C4-2B (cell line): ENCODE data around the gene ANKS1B.
A peak's percentile ranks its signal among the peaks of the same experiment; 100 is the strongest.

Experiments
- H3K27ac ChIP-seq: fragments of 450-650 bp; 2 replicates; pipeline ENCODE4 v1.5.1; 2017
- CTCF ChIP-seq: fragments of 450-650 bp; conservative IDR thresholded peaks from 2 replicates; pipeline ENCODE4 v1.5.1; 2017; ENCODE audit warnings: mild to moderate bottlenecking
- ZFX ChIP-seq: fragments of 450-650 bp; IDR thresholded peaks from 2 replicates; pipeline ENCODE4 v1.6.1; 2017

ANKS1B gene

GRCh38 chr12:99959549-99960170 lies 25.1 kb downstream of the ANKS1B start:
- H3K27ac ChIP-seq = no peak overlapping the region; the same call in 1 of the 2 replicates
- TF ChIP-seq ZFX (no peak), CTCF (no peak)

DNA sequence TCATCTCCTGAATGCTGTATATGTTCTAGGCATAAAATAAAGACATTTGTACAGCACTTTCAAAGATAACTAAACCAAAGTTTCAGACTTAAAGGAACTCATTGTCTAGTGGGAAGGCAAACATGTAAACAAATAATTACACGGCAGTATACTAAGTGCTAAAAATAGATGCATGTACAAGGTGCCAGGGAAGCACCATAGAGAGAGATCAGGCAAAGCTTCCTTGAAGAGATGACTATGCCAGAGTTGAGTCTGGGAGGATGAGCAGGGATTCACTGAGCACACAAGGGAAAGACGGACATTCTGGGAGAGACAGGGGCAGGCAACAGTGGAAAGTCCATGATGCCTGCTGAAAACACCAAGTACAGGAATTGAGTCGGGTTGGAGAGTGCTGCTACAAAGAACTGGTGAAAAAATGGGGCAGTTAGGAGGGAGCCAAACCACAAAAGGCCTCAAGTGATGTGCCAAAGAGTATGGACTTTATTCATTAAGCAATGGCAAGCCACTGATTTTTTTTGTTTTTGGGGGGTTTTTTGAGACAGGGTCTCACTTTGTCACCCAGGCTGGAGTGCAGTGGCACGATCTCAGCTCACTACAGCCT lies 26.8 kb downstream of the ANKS1B start:
- H3K27ac ChIP-seq = peak overlapping the region; percentile 57
- TF ChIP-seq CTCF (no peak), ZFX (no peak)

DNA sequence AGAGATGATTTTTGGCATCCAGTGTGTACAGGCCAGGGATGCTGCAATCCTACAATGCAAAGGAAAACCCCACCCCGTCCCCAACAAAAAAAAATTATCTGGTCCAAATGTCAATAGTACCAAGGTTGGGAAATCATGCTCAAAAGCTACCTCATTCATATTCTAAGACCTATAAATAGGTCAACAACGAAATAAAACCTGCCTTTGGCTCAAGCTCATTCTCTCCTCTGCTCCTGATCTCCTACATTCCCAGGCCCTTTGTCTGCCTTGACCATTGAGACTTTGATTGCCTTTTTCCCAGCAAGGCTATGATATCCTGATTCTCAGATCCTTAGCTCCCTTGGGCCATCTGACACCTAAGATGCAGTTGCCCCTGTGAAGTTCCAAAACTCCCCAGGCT lies 30.0 kb downstream of the ANKS1B start:
- no peak for TF ChIP-seq ZFX
- no peak for TF ChIP-seq CTCF
- no peak overlapping the region for H3K27ac ChIP-seq

- no peak overlapping the region for H3K27ac ChIP-seq
- TF ChIP-seq ZFX = no peak
- TF ChIP-seq CTCF = no peak
Observed at GRCh38 chr12:99948370-99948769, 36.4 kb downstream of the ANKS1B start.

- TF ChIP-seq ZFX (no peak), CTCF (no peak)
Observed at GRCh38 chr12:99946131-99946530, 38.6 kb downstream of the ANKS1B start.

GRCh38 chr12:99935608-99936007 lies 49.1 kb downstream of the ANKS1B start:
- no peak for TF ChIP-seq ZFX
- H3K27ac ChIP-seq = no peak overlapping the region

More at GRCh38 chr12:99946131-99946530, 38.6 kb downstream of the ANKS1B start:
- no peak overlapping the region for H3K27ac ChIP-seq

GRCh38 chr12:99926511-99927169 lies 58.1 kb downstream of the ANKS1B start:
- no peak for TF ChIP-seq CTCF
- TF ChIP-seq ZFX = no peak
- no peak overlapping the region for H3K27ac ChIP-seq
